Ovary (tissue), 3 donors: ENCODE results near the gene FAM170B.

Experiments used
- POLR2A ChIP-seq: fragments of 450-650 bp; IDR thresholded peaks from one replicate; pipeline ENCODE4 v1.6.1; 2017; ENCODE audit warnings: antibody characterized with exemption, mild to moderate bottlenecking, moderate library complexity
- TF ChIP-seq, protein P1 (sequence below), 3 donors: fragments of 450-650 bp in 2 of 3; fragments of 200-600 bp in 1 of 3; IDR thresholded peaks; one replicate each; pipeline versions ENCODE4 v1.5.1 to v1.8.0; 2016 to 2022; ENCODE audit warnings: antibody characterized with exemption in 3 of 3, mild to moderate bottlenecking in 1 of 3
- donor health status: DM: no; HTN: no; CAD: no.

DNA sequence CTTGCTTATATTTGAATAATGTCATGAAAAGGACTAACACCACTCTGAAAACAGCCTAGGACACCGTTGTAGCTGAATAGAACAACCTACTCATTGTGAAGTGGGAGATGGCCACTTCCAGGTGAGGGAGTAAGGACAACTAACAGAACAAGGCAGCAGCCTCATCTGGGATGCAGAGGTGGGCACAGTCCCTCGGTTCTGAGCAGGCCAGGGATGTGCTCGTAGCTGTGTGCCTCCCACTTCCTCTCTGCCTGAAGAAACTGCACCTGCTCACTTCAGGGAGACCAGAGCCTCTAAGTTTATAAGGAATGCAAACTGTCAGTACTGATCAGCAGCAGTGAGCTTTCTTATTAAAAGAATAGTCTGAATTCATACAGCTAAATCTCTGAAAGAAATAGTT is 21.0 kb downstream of the FAM170B start:
- no peak for TF ChIP-seq POLR2A
- TF ChIP-seq, protein P1, sequence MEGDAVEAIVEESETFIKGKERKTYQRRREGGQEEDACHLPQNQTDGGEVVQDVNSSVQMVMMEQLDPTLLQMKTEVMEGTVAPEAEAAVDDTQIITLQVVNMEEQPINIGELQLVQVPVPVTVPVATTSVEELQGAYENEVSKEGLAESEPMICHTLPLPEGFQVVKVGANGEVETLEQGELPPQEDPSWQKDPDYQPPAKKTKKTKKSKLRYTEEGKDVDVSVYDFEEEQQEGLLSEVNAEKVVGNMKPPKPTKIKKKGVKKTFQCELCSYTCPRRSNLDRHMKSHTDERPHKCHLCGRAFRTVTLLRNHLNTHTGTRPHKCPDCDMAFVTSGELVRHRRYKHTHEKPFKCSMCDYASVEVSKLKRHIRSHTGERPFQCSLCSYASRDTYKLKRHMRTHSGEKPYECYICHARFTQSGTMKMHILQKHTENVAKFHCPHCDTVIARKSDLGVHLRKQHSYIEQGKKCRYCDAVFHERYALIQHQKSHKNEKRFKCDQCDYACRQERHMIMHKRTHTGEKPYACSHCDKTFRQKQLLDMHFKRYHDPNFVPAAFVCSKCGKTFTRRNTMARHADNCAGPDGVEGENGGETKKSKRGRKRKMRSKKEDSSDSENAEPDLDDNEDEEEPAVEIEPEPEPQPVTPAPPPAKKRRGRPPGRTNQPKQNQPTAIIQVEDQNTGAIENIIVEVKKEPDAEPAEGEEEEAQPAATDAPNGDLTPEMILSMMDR (IDR thresholded peaks at IDR 0.05) = no peak
